HCT116 (cell line): ENCODE data around the gene RAB37. TPM values are rescaled to one million over a fixed set of nuclear protein-coding genes. Genes with fewer than 3 reads are reported as not detected.

ENCODE experiments used
- ATAC-seq: fragments of 200-7000 bp; cut with Tn5 transposase; 2 replicates; pipeline ENCODE4 v1.9.1; 2020; ENCODE audit warnings: mild to moderate bottlenecking, moderate library complexity
- BruUV-seq: library from RNA; stranded (reverse); fragments of 400-500 nt; replicated peaks from 2 replicates; lab custom pipeline; 2021; lab: Mats Ljungman, UMichigan
- CTCF ChIA-PET: fragments of 300-600 bp; sonication (Branson Sonifier 250); formaldehyde crosslinking; loops from one replicate; lab custom pipeline; 2021; ENCODE audit warnings: antibody characterized with exemption; lab: Charles Lee
- POLR2A ChIA-PET: fragments of 300-600, 350-600 bp; sonication (Branson Sonifier 250); formaldehyde crosslinking; loops from one replicate; lab custom pipeline; 2021; ENCODE audit warnings: antibody characterized with exemption; lab: Charles Lee
- RAD21 ChIA-PET, 2 experiments: fragments of 300-600 bp; sonication (Branson Sonifier 250); formaldehyde crosslinking; loops; one replicate each; lab custom pipeline; 2023; ENCODE audit warnings: low total read pairs in 2 of 2; ENCODE audit not compliant: uncharacterized antibody in 2 of 2, unreplicated experiment in 2 of 2, low non-redundant PET in 1 of 2; lab: Charles Lee
- DNase-seq: peaks from one replicate; pipeline ENCODE4 v3.0.0-alpha.2; 2010; ENCODE audit warnings: low read depth, low spot score
- H2AFZ ChIP-seq: fragments of 200-600 bp; shearing (Covaris generic), sonication (generic); 2 replicates; pipeline ENCODE4 v1.6.1; 2017; ENCODE audit warnings: low read depth, mixed run types, mixed read lengths, antibody characterized with exemption, low read length; ENCODE audit not compliant: poor library complexity, severe bottlenecking
- H3K27ac ChIP-seq: 2 replicates; pipeline ENCODE4 v1.5.1; 2012; ENCODE audit warnings: low read depth, low read length
- H3K27me3 ChIP-seq: fragments of 200-600 bp; sonication (generic); 2 replicates; pipeline ENCODE4 v1.6.1; 2016; ENCODE audit warnings: mixed run types, low read length, mixed read lengths; ENCODE audit not compliant: insufficient read depth
- H3K36me3 ChIP-seq, 2 experiments: fragments of 200-500 bp in 1 of 2; fragments of 200-600 bp in 1 of 2; sonication (Bioruptor generic) in 1 of 2; sonication (generic) in 1 of 2; 2 replicates each; pipeline versions ENCODE4 v1.5.1 to v1.6.1; 2014 to 2016; ENCODE audit warnings: low read length in 2 of 2, inconsistent platforms in 1 of 2, mixed read lengths in 1 of 2, mixed run types in 1 of 2; ENCODE audit not compliant: insufficient read depth in 2 of 2, control insufficient read depth in 1 of 2
- H3K4me1 ChIP-seq, 2 experiments: fragments of 200-600 bp in 1 of 2; sonication (generic) in 1 of 2; 2 replicates each; pipeline versions ENCODE4 v1.5.1 to v1.6.1; 2012 to 2017; ENCODE audit warnings: low read length in 2 of 2, inconsistent platforms in 1 of 2, mild to moderate bottlenecking in 1 of 2, mixed read lengths in 1 of 2, mixed run types in 1 of 2, moderate library complexity in 1 of 2; ENCODE audit not compliant: insufficient read depth in 2 of 2, control insufficient read depth in 1 of 2
- H3K4me2 ChIP-seq: fragments of 200-600 bp; sonication (generic); 2 replicates; pipeline ENCODE4 v1.6.1; 2017; ENCODE audit warnings: mixed run types, low read length, mixed read lengths
- H3K4me3 ChIP-seq, 2 experiments: fragments of 200-600 bp in 1 of 2; sonication (generic) in 1 of 2; replicated peaks in 1 of 2; 2 replicates each; pipeline ENCODE4 v1.5.1; 2011 to 2016; ENCODE audit warnings: low read length in 2 of 2, control low read depth in 1 of 2, low read depth in 1 of 2, mild to moderate bottlenecking in 1 of 2, mixed read lengths in 1 of 2, mixed run types in 1 of 2
- H3K79me2 ChIP-seq: fragments of 200-600 bp; sonication (generic); 2 replicates; pipeline ENCODE4 v1.6.1; 2017; ENCODE audit warnings: mild to moderate bottlenecking, mixed run types, low read length, moderate library complexity, mixed read lengths; ENCODE audit not compliant: insufficient read depth
- H3K9ac ChIP-seq: fragments of 200-600 bp; sonication (generic); 2 replicates; pipeline ENCODE4 v1.6.1; 2016; ENCODE audit warnings: low read length, mixed read lengths
- H3K9me2 ChIP-seq: fragments of 200-600 bp; sonication (generic), shearing (Covaris generic); 2 replicates; pipeline ENCODE4 v1.6.1; 2017; ENCODE audit warnings: mixed run types, mild to moderate bottlenecking, moderate library complexity; ENCODE audit not compliant: insufficient read depth
- H3K9me3 ChIP-seq, 2 experiments: fragments of 200-500 bp in 1 of 2; fragments of 200-600 bp in 1 of 2; sonication (Bioruptor generic) in 1 of 2; sonication (generic) in 1 of 2; 2 replicates each; pipeline ENCODE4 v1.6.1; 2014 to 2017; ENCODE audit warnings: low read length in 2 of 2, mixed read lengths in 2 of 2, inconsistent platforms in 1 of 2, low read depth in 1 of 2, mild to moderate bottlenecking in 1 of 2, mixed run types in 1 of 2, moderate library complexity in 1 of 2; ENCODE audit not compliant: control insufficient read depth in 1 of 2, insufficient read depth in 1 of 2
- H4K20me1 ChIP-seq: fragments of 200-600 bp; sonication (generic), shearing (Covaris generic); 2 replicates; pipeline ENCODE4 v1.6.1; 2017; ENCODE audit warnings: mixed run types, mild to moderate bottlenecking, moderate library complexity; ENCODE audit not compliant: insufficient read depth
- EGR1 ChIP-seq: IDR thresholded peaks from 2 replicates; pipeline ENCODE4 v1.6.1; 2012; ENCODE audit warnings: low read depth
- POLR2AphosphoS5 ChIP-seq: IDR thresholded peaks from 2 replicates; pipeline ENCODE4 v1.6.1; 2011; ENCODE audit warnings: mild to moderate bottlenecking, low read depth, low read length, moderate library complexity
- RAD21 ChIP-seq: IDR thresholded peaks from 2 replicates; pipeline ENCODE4 v1.6.1; 2012; ENCODE audit warnings: low read depth, mild to moderate bottlenecking
- SIN3A ChIP-seq: IDR thresholded peaks from 2 replicates; pipeline ENCODE4 v1.6.1; 2012; ENCODE audit warnings: low read depth
- SP1 ChIP-seq: IDR thresholded peaks from 2 replicates; pipeline ENCODE4 v1.6.1; 2012; ENCODE audit warnings: low read depth
- TCF7L2 ChIP-seq: IDR thresholded peaks from 2 replicates; pipeline ENCODE4 v1.7.0; 2011; ENCODE audit warnings: borderline replicate concordance, inconsistent platforms; ENCODE audit not compliant: insufficient read depth, insufficient read length; ENCODE audit errors: extremely low read depth
- YY1 ChIP-seq: IDR thresholded peaks from 2 replicates; pipeline ENCODE4 v1.6.1; 2011; ENCODE audit warnings: low read length, low read depth, moderate library complexity, mild to moderate bottlenecking; ENCODE audit not compliant: insufficient replicate concordance; ENCODE audit errors: extremely low read depth
- intact Hi-C: fragments of 100-400 bp; cut with micrococcal nuclease; formaldehyde crosslinking; loops from 2 replicates; pipeline ENCODE4 v1.10.0; 2022
- total RNA-seq: library from RNA; stranded (reverse); gene quantifications from one replicate; pipeline ENCODE4 v1.2.1, GENCODE V29; 2021; ENCODE audit not compliant: unreplicated experiment
- TF ChIP-seq, protein P1 (sequence below), 3 experiments: fragments of 200-600 bp in 1 of 3; sonication (generic) in 1 of 3; IDR thresholded peaks in 2 of 3; conservative IDR thresholded peaks in 1 of 3; 2 replicates each; pipeline ENCODE4 v1.5.1; 2012 to 2017; ENCODE audit warnings: low read depth in 2 of 3, low read length in 2 of 3, antibody characterized with exemption in 1 of 3, borderline replicate concordance in 1 of 3, control low read depth in 1 of 3, mild to moderate bottlenecking in 1 of 3, mixed read lengths in 1 of 3, mixed run types in 1 of 3, moderate library complexity in 1 of 3; ENCODE audit not compliant: insufficient read depth in 1 of 3

The RAB37 gene
- total RNA-seq, 1 experiment from 2014 or later = 8.2 TPM

- 0 out of 2 replicates have a peak overlapping the region, but pooled peaks have one; percentile 0 for H3K27ac ChIP-seq
- ChIA-PET RAD21 (interaction anchor here (1.0 to 1.4 kb wide), 5 partner anchors 12 to 112 kb away, joined by 3 to 8 read pairs (median 3); no protein-coding TSS in a partner anchor), POLR2A (interaction anchor here (0.9 to 2.3 kb wide), 4 partner anchors 10 to 34 kb away, joined by 3 to 7 read pairs (median 4); no protein-coding TSS in a partner anchor), CTCF (interaction anchor here (0.8 to 4.8 kb wide), 11 partner anchors 10 to 204 kb away, joined by 3 to 55 read pairs (median 6); partner anchors contain the start of gene RAB37)
- TF ChIP-seq EGR1 (no peak), POLR2AphosphoS5 (no peak; the same call in 1 of the 2 replicates), TCF7L2 (no peak)
- intact Hi-C loops = loop anchor here (1.0 to 2.0 kb wide), 2 partner anchors 26 to 113 kb away; no protein-coding TSS in a partner anchor
- no peaks in the 10 kb centered on the region for H3K27me3 ChIP-seq
- peaks cover 3 to 21% of the 10 kb centered on the region in 2 experiments; a peak in 2 of 4 replicates for H3K4me1 ChIP-seq
- ATAC-seq (peak; percentile 7), DNase-seq (no peak)
- no peaks in the 10 kb centered on the region for H4K20me1 ChIP-seq
- no peak overlapping the region for H2AFZ ChIP-seq
- peaks cover 17 to 47% of the 10 kb centered on the region in 2 experiments; a peak in 3 of 4 replicates for H3K36me3 ChIP-seq
- no peak overlapping the region for H3K4me2 ChIP-seq
- H3K79me2 ChIP-seq = peaks cover 30% of the 10 kb centered on the region
- no peak overlapping the region for H3K9ac ChIP-seq
- no peaks in the 10 kb centered on the region for H3K9me3 ChIP-seq
- BruUV-seq = no TSS peak
- no peaks in the 10 kb centered on the region for H3K9me2 ChIP-seq
- H3K4me3 ChIP-seq = no peak overlapping the region
Observed at GRCh38 chr17:74769856-74770497, 32.9 kb downstream of the RAB37 start.

DNA sequence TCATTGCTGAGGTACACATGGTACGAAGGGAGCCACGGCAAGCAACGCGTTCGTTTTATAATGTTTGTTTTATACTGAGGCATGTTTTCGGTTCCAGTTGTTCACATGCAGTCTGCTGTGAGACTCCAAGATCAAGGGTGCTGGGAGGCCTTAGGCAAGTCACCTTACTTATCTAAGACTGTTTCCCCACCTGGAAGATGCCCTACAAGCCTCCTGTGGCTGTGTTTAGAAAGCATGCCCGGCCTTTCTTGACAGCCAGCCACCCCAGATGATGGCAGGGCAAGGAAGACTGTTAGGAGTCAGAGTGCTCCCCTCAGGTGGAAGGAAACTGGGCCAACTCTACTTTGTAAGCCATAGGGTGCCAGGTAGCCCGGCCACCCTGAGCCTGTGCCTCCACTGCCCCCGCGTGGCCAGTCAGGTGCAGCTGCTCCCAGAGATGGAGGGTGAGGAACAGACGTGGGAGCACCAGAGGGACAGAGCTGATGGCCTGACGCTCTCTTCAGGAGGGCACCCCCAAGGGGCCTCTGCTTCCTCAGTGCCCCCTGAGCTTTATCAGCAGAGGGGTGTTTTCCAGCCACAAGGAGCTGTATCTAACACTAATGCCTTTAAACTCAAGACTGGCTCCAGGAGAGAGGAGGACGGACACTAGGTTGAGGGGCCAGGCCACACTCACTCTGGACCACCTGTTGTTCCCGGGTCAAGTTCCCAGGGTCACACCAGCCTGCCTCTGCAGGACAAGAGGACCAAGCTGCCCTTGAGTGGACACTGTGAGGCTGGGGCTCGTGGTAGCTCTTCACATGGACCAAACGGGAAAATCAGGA, 33.7 kb downstream of the RAB37 start:
- peak; percentile 41 for DNase-seq
- TF ChIP-seq YY1 = peak; percentile 40
- TF ChIP-seq RAD21 = peak; percentile 95
- TF ChIP-seq SP1 = no peak
- no peak for TF ChIP-seq SIN3A
- TF ChIP-seq, protein P1, sequence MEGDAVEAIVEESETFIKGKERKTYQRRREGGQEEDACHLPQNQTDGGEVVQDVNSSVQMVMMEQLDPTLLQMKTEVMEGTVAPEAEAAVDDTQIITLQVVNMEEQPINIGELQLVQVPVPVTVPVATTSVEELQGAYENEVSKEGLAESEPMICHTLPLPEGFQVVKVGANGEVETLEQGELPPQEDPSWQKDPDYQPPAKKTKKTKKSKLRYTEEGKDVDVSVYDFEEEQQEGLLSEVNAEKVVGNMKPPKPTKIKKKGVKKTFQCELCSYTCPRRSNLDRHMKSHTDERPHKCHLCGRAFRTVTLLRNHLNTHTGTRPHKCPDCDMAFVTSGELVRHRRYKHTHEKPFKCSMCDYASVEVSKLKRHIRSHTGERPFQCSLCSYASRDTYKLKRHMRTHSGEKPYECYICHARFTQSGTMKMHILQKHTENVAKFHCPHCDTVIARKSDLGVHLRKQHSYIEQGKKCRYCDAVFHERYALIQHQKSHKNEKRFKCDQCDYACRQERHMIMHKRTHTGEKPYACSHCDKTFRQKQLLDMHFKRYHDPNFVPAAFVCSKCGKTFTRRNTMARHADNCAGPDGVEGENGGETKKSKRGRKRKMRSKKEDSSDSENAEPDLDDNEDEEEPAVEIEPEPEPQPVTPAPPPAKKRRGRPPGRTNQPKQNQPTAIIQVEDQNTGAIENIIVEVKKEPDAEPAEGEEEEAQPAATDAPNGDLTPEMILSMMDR (IDR thresholded peaks at IDR 0.05 in 2 of 3, conservative IDR thresholded peaks at IDR 0.05 in 1 of 3; ENCODE audit: borderline replicate concordance in 1 of 3, insufficient read depth in 1 of 3, low read depth in 2 of 3, low read length in 2 of 3) = peak; percentile 94 to 98 (median 95)
- TF ChIP-seq POLR2AphosphoS5 = 0 out of 2 replicates have a peak, but pooled peaks have one; percentile 54

More for the DNA sequence above, 33.7 kb downstream of the RAB37 start:
- intact Hi-C loops = loop anchor here (1.0 to 2.0 kb wide), 2 partner anchors 26 to 114 kb away; no protein-coding TSS in a partner anchor
- H3K9me3 ChIP-seq = no peaks in the 10 kb centered on the region
- H3K9me2 ChIP-seq = no peaks in the 10 kb centered on the region
- ChIA-PET RAD21 (interaction anchor here (1.0 to 1.4 kb wide), 6 partner anchors 13 to 113 kb away, joined by 3 to 8 read pairs (median 3); no protein-coding TSS in a partner anchor), POLR2A (interaction anchor here (1.1 to 2.3 kb wide), 5 partner anchors 11 to 26 kb away, joined by 3 to 7 read pairs (median 4); no protein-coding TSS in a partner anchor), CTCF (interaction anchor here (0.6 to 4.8 kb wide), 12 partner anchors 9 to 205 kb away, joined by 3 to 55 read pairs (median 5); partner anchors contain the start of gene RAB37)
- H3K4me2 ChIP-seq = no peak overlapping the region
- no peak overlapping the region for H2AFZ ChIP-seq
- H3K36me3 ChIP-seq = peaks cover 15 to 47% of the 10 kb centered on the region in 2 experiments; a peak in 3 of 4 replicates
- H3K27ac ChIP-seq = 0 out of 2 replicates have a peak overlapping the region, but pooled peaks have one; percentile 0
- ATAC-seq = peak; percentile 85
- no TSS peak for BruUV-seq
- H4K20me1 ChIP-seq = no peaks in the 10 kb centered on the region
- peaks cover 6 to 27% of the 10 kb centered on the region in 2 experiments; a peak in 3 of 4 replicates for H3K4me1 ChIP-seq
- no peaks in the 10 kb centered on the region for H3K27me3 ChIP-seq
- no peak overlapping the region for H3K4me3 ChIP-seq
- H3K9ac ChIP-seq = no peak overlapping the region
- peaks cover 38% of the 10 kb centered on the region for H3K79me2 ChIP-seq
